ENCODE measurements around the gene ACADS.

Gene ACADS

DNA sequence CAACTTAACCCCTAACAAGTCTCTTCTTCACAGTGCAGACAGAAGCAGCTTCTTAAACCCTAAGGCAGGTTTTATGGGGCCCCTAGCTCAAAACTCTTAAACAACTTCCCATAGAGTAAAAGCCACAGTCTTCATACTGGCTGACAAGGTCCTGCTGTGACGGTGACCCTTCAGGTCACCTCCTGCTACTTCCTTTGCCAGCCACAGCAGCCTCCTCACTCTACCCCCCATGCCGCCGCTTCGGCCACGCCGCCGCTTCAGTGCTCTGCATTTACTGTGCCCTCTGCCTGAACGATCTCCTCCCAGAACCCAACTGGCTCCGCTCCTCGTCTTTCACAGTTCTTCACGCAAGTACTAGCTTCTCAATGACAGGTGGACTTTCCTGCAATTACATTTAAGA is 45.5 kb downstream of the ACADS start:
- ATAC-seq = no peak
- Mint-ChIP-seq H3K4me1 (peaks cover 35% of the 10 kb centered on the region), H3K27ac (peak overlapping the region; percentile 58), H3K4me3 (no peak overlapping the region), H3K36me3 (peaks cover 53% of the 10 kb centered on the region), H3K9me3 (no peaks in the 10 kb centered on the region)
- DNase-seq (ENCODE audit: low spot score in 2 of 2) = no peak

DNA sequence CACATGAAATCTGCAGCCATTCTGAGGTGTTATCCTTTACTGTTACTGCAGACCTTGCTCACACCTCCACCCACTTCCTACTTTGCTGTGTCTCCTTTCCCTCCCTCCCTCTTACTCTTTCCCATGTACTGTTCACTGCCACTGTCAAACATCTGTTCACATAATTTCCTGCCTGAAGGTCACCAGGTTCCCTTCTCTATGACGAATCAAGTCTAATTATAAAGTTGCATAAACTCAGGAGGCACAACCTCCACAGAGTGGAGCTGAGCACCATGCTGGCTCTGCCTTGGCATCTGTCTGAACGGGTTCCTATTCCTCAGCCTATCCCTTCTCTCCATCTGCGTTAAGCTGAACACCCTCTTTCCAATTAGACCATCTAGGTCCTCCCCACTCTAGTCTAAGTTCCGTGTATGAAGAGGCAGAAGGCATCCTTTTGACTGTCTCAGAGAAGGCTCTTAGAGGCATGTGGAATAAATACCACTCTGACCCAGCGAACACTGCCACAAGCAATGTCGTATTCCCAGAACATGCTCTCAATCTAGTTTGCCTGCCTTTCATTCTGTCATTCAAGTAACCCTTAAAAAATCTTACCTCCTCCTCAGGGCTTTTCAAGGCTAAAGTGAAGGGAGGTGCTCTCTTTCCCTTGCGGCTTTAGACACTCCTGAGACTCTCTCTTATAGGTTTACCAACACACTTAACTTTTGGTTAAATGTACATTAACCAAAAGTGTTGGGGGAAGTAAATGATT is 48.7 kb downstream of the ACADS start:
- no peaks in the 10 kb centered on the region for H3K9me3 Mint-ChIP-seq
- DNase-seq (ENCODE audit: low spot score in 2 of 2) (no peak), ATAC-seq (peak; percentile 69)
- peak overlapping the region; percentile 73 for H3K27ac Mint-ChIP-seq
- peaks cover 35% of the 10 kb centered on the region for H3K4me1 Mint-ChIP-seq
- H3K4me3 Mint-ChIP-seq = no peak overlapping the region
- peaks cover 42% of the 10 kb centered on the region for H3K36me3 Mint-ChIP-seq

DNA sequence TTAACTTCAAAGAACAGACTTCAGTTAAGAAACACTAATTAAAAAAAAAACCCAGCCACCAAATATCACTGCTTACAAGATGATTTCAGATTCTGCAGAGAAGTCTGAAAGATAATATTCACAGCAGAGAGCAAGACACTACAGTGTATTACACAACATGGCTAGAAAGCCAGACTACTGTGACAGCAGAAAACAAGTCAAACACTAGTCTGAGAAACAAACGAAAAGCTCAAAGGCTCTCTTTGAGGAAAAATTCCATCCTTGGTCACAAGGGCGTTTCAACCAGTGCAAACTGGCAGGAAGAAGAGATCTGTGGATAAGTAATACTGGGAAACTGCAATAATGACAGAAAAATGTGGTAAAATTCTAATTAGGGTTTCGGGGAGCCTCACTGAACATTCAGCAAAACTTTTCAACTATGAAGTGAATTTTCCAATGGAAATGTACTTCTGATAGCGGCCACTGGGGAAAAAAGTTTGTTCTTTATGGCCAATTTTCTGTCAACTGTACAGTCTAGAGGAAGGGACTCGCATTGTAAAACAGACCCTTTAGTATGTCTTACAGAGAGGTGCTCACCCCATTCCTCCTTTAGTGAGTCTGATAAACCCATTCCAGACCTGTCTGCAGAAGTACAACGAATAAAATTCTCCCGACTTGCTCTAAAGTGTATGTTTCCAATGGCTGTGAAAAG is 50.4 kb downstream of the ACADS start:
- Mint-ChIP-seq H3K36me3 (peaks cover 43% of the 10 kb centered on the region), H3K27ac (no peak overlapping the region), H3K4me3 (no peak overlapping the region), H3K9me3 (no peaks in the 10 kb centered on the region), H3K4me1 (peaks cover 27% of the 10 kb centered on the region)
- ATAC-seq (no peak), DNase-seq (ENCODE audit: low spot score in 2 of 2) (no peak)

DNA sequence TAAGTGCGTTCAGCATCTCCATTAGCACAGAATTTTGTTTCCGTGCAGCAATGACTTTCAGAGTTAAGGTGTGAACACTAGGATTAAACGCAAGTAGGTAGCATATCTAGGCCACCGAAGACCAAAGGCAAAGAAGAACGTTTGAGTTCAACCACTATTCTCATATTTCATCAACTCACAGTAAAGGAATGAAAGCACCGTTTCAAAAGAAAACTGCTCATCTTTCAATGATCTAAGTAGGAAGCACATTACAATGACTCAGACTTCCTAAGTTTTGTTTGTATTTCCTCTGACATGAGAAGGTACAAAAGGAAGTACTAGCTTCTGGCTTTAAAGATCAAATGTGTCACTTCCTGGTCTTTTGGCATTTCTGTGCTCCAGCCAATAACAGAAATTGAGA is 57.6 kb downstream of the ACADS start:
- Mint-ChIP-seq H3K27ac (peak overlapping the region; percentile 77), H3K4me1 (peaks cover 30% of the 10 kb centered on the region), H3K9me3 (no peaks in the 10 kb centered on the region), H3K36me3 (peaks cover 63% of the 10 kb centered on the region), H3K4me3 (no peak overlapping the region)
- ATAC-seq (peak; percentile 89), DNase-seq (ENCODE audit: low spot score in 2 of 2) (no peak)

DNA sequence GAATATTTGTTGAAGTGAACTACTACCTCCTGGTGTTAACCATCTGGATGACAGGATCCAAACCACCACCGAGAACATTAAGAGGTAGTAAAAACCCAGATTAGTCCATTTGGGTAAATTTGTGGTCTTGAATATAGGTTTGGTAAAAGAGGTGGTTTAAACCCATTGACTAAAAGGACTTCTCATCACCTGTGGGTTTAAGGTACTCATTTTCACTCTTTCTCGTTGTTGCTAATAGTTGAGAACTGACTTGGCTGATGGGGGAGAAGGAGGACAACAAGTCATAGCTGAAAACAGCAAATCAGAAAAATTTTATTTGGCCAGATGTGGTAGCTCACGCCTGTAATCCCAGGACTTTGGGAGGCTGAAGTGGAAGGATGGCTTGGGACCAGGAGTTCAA is 59.2 kb downstream of the ACADS start:
- ATAC-seq (peak; percentile 86), DNase-seq (ENCODE audit: low spot score in 2 of 2) (no peak)
- no peaks in the 10 kb centered on the region for H3K9me3 Mint-ChIP-seq
- H3K36me3 Mint-ChIP-seq = peaks cover 63% of the 10 kb centered on the region
- no peak overlapping the region for H3K4me3 Mint-ChIP-seq
- H3K4me1 Mint-ChIP-seq = peaks cover 38% of the 10 kb centered on the region
- H3K27ac Mint-ChIP-seq = peak overlapping the region; percentile 77

DNA sequence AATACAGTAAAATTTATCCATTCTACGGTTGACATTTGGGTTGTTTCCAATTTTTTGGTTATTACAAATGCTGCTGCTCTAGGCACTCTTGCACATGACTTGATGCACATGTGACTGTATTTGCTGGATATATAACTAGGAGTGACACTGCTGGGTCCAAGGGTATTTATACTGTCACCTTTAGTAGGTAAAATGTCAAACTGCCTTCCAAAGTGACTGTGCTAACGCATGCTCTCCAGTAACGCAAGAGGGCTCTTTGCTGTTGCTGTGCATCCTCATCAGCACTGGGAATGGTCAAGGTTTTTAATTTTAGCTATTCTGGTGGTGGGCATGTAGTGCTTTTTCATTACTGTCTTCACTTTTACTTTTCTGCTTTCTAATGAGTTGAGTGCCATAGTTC is 62.3 kb downstream of the ACADS start:
- Mint-ChIP-seq H3K4me1 (peaks cover 44% of the 10 kb centered on the region), H3K36me3 (peaks cover 32% of the 10 kb centered on the region), H3K9me3 (no peaks in the 10 kb centered on the region), H3K27ac (no peak overlapping the region), H3K4me3 (no peak overlapping the region)
- no peak for DNase-seq (ENCODE audit: low spot score in 2 of 2)
- no peak for ATAC-seq
